GM23248 (cell line): ENCODE data around the gene KLHL3.

ENCODE experiments used
- EZH2 ChIP-seq: fragments of 200-600 bp; sonication (generic); IDR thresholded peaks from 2 replicates; pipeline ENCODE4 v1.6.1; 2018; ENCODE audit warnings: antibody characterized with exemption, mild to moderate bottlenecking; ENCODE audit not compliant: insufficient read depth, poor library complexity, severe bottlenecking
- EZH2phosphoT487 ChIP-seq: fragments of 200-600 bp; sonication (generic); IDR thresholded peaks from 2 replicates; pipeline ENCODE4 v1.6.1; 2018; ENCODE audit warnings: antibody characterized with exemption, moderate library complexity, mild to moderate bottlenecking, low read depth; ENCODE audit not compliant: insufficient read depth

GRCh38 chr5:137657073-137657472 is 78.8 kb downstream of the KLHL3 start:
- TF ChIP-seq EZH2 (no peak), EZH2phosphoT487 (no peak)
